Gastroesophageal sphincter (tissue), 4 donors: Measurements from ENCODE around the gene MRPL43. TPM values are rescaled to one million over a fixed set of nuclear protein-coding genes. Genes with fewer than 3 reads are reported as not detected.

ENCODE experiments used
- ATAC-seq: fragments of 150-250 bp; one replicate; pipeline ENCODE4 v1.9.1; 2016; ENCODE audit warnings: mild to moderate bottlenecking, moderate library complexity
- H3K27ac ChIP-seq, 4 donors: fragments of 200-600 bp; sonication (generic) in 3 of 4; 1 replicate in 3 of 4; 2 replicates in 1 of 4; pipeline ENCODE4 v1.5.1; 2016 to 2019
- H3K27me3 ChIP-seq: fragments of 200-600 bp; sonication (generic); one replicate; pipeline ENCODE4 v1.5.1; 2019
- H3K36me3 ChIP-seq, 2 donors: fragments of 200-600 bp; sonication (generic); one replicate each; pipeline ENCODE4 v1.5.1; 2019; ENCODE audit warnings: control low read depth in 1 of 2
- H3K4me1 ChIP-seq, 3 donors: fragments of 200-600 bp; sonication (generic); 1 replicate in 2 of 3; 2 replicates in 1 of 3; pipeline ENCODE4 v1.5.1; 2016 to 2019; ENCODE audit warnings: control low read depth in 2 of 3
- H3K4me3 ChIP-seq, 2 donors: fragments of 200-600 bp; sonication (generic); one replicate each; pipeline ENCODE4 v1.5.1; 2019; ENCODE audit warnings: mild to moderate bottlenecking in 1 of 2, moderate library complexity in 1 of 2
- H3K9me3 ChIP-seq, 3 donors: fragments of 200-600 bp; sonication (generic); one replicate each; pipeline ENCODE4 v1.5.1; 2017 to 2019; ENCODE audit warnings: control low read depth in 2 of 3
- EP300 ChIP-seq: sonication (generic); formaldehyde crosslinking; IDR thresholded peaks from one replicate; pipeline ENCODE4 v1.6.1; 2017; ENCODE audit warnings: antibody characterized with exemption, mild to moderate bottlenecking
- POLR2A ChIP-seq, 2 donors: fragments of 450-650 bp; IDR thresholded peaks; one replicate each; pipeline ENCODE4 v1.6.1; 2017; ENCODE audit warnings: antibody characterized with exemption in 2 of 2, mild to moderate bottlenecking in 2 of 2, moderate library complexity in 1 of 2
- POLR2AphosphoS5 ChIP-seq: sonication (generic); formaldehyde crosslinking; IDR thresholded peaks from one replicate; pipeline ENCODE4 v1.6.1; 2017; ENCODE audit warnings: antibody characterized with exemption
- WGBS, 2 donors: methylation state at CpG; one replicate each; pipeline ENCODE4 v1.1.5; 2018; ENCODE audit warnings: low coverage in 1 of 2; 5-methylcytosine and 5-hydroxymethylcytosine counted together
- total RNA-seq, 4 donors: library from RNA; depleted of rRNA; stranded (reverse); fragments of >200 nt; gene quantifications; one replicate each; pipeline ENCODE4 v1.1.0, GENCODE V29; 2016
- TF ChIP-seq, protein P1 (sequence below), 4 experiments: fragments of 200-600 bp in 2 of 4; fragments of 450-650 bp in 2 of 4; sonication (generic) in 1 of 4; IDR thresholded peaks; one replicate each; pipeline ENCODE4 v1.5.1; 2017 to 2019; ENCODE audit warnings: antibody characterized with exemption in 4 of 4, mild to moderate bottlenecking in 2 of 4, moderate library complexity in 2 of 4

Gene MRPL43
- total RNA-seq, 4 donors from 2014 or later, result 58.0 to 93.8 (median 80.7) TPM

DNA sequence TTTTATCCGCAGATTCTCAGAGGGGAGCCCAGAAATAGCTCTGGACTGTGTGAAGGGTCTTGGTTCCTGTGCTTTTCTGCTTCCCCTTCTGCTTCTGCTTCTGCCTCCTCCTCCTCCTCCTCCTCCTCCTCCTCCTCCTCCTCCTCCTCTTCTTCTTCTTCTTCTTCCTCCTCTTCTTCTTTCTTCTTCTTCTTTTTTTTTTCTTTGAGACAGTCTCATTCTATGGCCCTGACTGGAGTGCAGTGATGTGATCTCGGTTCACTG is 32.1 kb upstream of the MRPL43 start:
- Histone ChIP-seq H3K36me3 (no peaks in the 10 kb centered on the region), H3K27me3 (peaks cover 52% of the 10 kb centered on the region), H3K27ac (no peak overlapping the region), H3K9me3 (no peaks in the 10 kb centered on the region), H3K4me1 (peaks cover 0 to 20% (median 0%) of the 10 kb centered on the region in 3 donors), H3K4me3 (no peak overlapping the region)
- TF ChIP-seq, protein P1, sequence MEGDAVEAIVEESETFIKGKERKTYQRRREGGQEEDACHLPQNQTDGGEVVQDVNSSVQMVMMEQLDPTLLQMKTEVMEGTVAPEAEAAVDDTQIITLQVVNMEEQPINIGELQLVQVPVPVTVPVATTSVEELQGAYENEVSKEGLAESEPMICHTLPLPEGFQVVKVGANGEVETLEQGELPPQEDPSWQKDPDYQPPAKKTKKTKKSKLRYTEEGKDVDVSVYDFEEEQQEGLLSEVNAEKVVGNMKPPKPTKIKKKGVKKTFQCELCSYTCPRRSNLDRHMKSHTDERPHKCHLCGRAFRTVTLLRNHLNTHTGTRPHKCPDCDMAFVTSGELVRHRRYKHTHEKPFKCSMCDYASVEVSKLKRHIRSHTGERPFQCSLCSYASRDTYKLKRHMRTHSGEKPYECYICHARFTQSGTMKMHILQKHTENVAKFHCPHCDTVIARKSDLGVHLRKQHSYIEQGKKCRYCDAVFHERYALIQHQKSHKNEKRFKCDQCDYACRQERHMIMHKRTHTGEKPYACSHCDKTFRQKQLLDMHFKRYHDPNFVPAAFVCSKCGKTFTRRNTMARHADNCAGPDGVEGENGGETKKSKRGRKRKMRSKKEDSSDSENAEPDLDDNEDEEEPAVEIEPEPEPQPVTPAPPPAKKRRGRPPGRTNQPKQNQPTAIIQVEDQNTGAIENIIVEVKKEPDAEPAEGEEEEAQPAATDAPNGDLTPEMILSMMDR (IDR thresholded peaks at IDR 0.05), result no peak
- no peak for TF ChIP-seq POLR2A (IDR thresholded peaks at IDR 0.05)
- TF ChIP-seq POLR2AphosphoS5, result no peak
- TF ChIP-seq EP300, result no peak
- no peak for ATAC-seq
- 57% methylated on average over 2 of the region's 2 CpGs; no CpG with 5 or more reads in 1 of the 2 donors for WGBS, 2 donors

DNA sequence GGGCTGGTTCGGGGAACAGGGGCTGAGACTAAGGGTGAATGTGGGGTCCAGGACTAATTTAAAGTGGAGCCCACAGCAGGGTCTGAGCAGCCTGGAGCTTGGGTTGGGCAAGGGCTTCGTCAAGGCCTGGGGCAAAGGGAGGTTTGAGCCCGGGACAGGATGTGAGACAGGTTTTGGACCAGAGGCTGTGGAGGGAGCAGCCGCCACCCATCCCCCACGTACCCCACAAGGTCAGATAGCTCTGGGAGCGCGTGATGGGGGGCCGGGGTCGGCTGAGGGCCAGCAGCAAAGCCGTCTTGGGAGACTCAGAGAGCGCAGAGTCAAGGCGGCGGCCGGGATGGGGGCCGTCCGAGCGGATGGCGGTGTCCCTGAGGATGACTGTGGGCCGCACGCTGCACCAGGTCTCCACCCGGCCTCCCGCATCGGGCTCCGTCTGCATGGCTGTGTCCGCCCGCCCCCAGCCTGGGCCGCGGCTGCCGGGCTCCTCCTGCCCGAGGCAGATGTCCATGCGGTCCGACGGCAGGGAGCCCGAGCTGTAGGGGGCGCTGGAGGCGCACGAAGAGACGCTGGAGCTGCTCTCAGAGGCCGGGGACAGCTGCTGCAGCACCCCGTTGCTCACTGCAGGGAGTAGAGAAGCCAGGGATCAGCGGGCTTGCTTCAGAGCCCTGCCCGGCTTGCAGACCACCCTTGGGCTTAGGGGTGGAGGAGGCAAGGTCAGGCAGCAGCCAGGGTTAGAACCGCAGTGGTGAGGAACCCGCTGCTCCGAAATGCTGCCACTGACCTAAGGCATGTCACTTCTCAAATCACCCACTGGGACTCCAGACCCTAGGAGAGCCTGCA is 31.5 kb upstream of the MRPL43 start:
- H3K27me3 ChIP-seq, result peaks cover 52% of the 10 kb centered on the region
- no peak overlapping the region for H3K4me3 ChIP-seq

DNA sequence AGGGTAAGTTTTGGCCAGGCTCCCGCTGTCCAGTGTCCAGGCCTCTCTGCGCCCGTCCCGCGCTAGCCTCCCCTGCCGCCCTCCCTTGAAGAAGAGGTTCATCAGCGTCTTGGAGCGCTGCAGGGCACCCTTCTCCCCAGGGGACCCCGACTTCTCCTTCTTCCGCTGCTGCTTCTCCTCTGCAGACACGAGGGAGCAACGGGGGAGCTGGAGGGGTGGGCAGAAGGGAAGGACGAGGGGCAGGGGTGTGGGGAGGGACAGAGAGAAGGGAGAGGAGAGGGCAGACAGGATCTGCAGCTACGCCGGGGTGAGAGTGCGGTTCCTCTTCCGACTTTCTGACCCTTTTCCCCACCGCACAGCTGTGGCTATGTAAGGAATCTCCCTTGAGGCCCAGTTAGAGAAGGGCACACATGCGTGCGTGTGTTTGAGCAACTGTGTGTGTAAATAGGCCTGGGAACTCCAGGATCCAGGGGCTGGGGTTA is 30.9 kb upstream of the MRPL43 start:
- H3K27me3 ChIP-seq, result peaks cover 52% of the 10 kb centered on the region
- no peak for ATAC-seq

More for the DNA sequence above, 31.5 kb upstream of the MRPL43 start:
- Histone ChIP-seq H3K27ac (no peak overlapping the region), H3K36me3 (no peaks in the 10 kb centered on the region), H3K4me1 (peaks cover 0 to 26% (median 4%) of the 10 kb centered on the region in 3 donors), H3K9me3 (no peaks in the 10 kb centered on the region)
- TF ChIP-seq POLR2AphosphoS5 (no peak), POLR2A (IDR thresholded peaks at IDR 0.05) (no peak), EP300 (no peak)
- TF ChIP-seq, protein P1 (IDR thresholded peaks at IDR 0.05), result peak in 3 of 4 experiments; percentile 46 to 75 (median 65)
- WGBS, 2 donors, result 20 to 66% methylated on average over 3 of the region's 45 CpGs
- peak; percentile 81 for ATAC-seq

DNA sequence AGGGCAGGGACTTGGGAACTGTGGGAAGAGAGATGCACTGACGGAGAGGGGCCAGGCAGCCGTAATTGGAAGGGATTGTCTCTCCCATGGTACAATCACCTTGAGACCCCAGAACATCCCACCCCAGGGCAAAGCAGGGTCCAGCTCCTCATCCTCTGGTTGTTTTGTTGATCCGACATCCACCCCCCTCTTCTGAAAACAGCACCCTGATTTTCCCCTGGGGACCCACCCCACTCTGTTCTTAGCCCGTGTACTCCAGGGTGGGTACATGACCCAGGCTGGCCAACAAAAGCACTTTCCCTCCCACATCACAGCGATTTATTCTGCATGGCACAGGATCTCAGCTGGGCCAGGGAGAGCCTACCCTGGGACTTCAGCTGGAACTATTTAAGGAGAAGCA is 29.5 kb upstream of the MRPL43 start:
- ATAC-seq, result no peak
- Histone ChIP-seq H3K4me1 (peaks cover 0 to 46% (median 13%) of the 10 kb centered on the region in 3 donors), H3K36me3 (no peaks in the 10 kb centered on the region), H3K27me3 (peaks cover 52% of the 10 kb centered on the region), H3K9me3 (no peaks in the 10 kb centered on the region), H3K27ac (no peak overlapping the region), H3K4me3 (no peak overlapping the region)
- TF ChIP-seq EP300 (no peak), POLR2A (IDR thresholded peaks at IDR 0.05) (no peak), POLR2AphosphoS5 (no peak)
- TF ChIP-seq, protein P1 (IDR thresholded peaks at IDR 0.05), result no peak
- WGBS, 2 donors, result 47 to 59% methylated on average over 4 of the region's 5 CpGs

More for the DNA sequence above, 30.9 kb upstream of the MRPL43 start:
- no peak for TF ChIP-seq EP300
- no peak for TF ChIP-seq POLR2AphosphoS5
- no peak for TF ChIP-seq POLR2A (IDR thresholded peaks at IDR 0.05)
- TF ChIP-seq, protein P1 (IDR thresholded peaks at IDR 0.05), result no peak
- no peaks in the 10 kb centered on the region for H3K36me3 ChIP-seq
- H3K4me3 ChIP-seq, result no peak overlapping the region
- 64 to 72% methylated on average over 5 to 14 of the region's 20 CpGs for WGBS, 2 donors
- peaks cover 0 to 32% (median 8%) of the 10 kb centered on the region in 3 donors for H3K4me1 ChIP-seq
- H3K9me3 ChIP-seq, result no peaks in the 10 kb centered on the region
- H3K27ac ChIP-seq, result no peak overlapping the region

DNA sequence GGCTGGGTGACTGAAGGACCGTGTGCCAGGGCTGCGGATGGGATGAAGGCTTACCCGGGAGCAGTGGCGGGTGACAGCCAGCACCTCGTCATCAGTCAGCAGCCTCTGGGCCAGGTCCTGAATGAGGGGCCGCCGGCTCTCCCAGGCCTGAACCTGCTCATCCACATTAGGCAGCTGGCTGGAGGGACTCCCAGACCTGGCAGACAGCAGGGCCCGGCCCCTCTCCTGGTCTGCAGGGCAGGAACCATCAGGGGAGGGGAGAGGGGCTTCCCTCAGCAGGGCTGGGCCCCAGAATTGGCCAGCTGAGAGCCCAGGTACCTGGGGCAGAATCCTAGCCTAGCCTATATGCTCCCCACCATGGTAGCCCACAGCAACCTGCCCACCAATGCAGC is 28.3 kb upstream of the MRPL43 start:
- no peaks in the 10 kb centered on the region for H3K36me3 ChIP-seq
- TF ChIP-seq POLR2A (IDR thresholded peaks at IDR 0.05), result no peak
- ATAC-seq, result no peak
- no peak overlapping the region for H3K4me3 ChIP-seq
- no peak overlapping the region for H3K27ac ChIP-seq
- WGBS, 2 donors, result no CpG with 5 or more reads among the region's 8 CpGs
- H3K9me3 ChIP-seq, result no peaks in the 10 kb centered on the region
- peaks cover 45% of the 10 kb centered on the region for H3K27me3 ChIP-seq
- peaks cover 0 to 52% (median 13%) of the 10 kb centered on the region in 3 donors for H3K4me1 ChIP-seq
